PC-3 (cell line): ENCODE data around the gene MAML3. TPM values are rescaled to one million over a fixed set of nuclear protein-coding genes. Genes with fewer than 3 reads are reported as not detected.

Experiments
- ATAC-seq: fragments of 200-7000 bp; cut with Tn5 transposase; 2 replicates; pipeline ENCODE4 v1.9.1; 2020; ENCODE audit warnings: mild to moderate bottlenecking, moderate library complexity
- BruUV-seq: library from RNA; stranded (reverse); fragments of 400-500 nt; replicated peaks from 2 replicates; lab custom pipeline; 2021; lab: Mats Ljungman, UMichigan
- CTCF ChIA-PET: fragments of 300-600 bp; sonication (Branson Sonifier 250); formaldehyde crosslinking; loops from one replicate; lab custom pipeline; 2022; ENCODE audit warnings: antibody characterized with exemption; lab: Charles Lee
- POLR2A ChIA-PET: fragments of 300-600 bp; sonication (Branson Sonifier 250); formaldehyde crosslinking; loops from one replicate; lab custom pipeline; 2022; ENCODE audit warnings: antibody characterized with exemption; ENCODE audit not compliant: unreplicated experiment; lab: Charles Lee
- DNase-seq: peaks from one replicate; pipeline ENCODE4 v3.0.0-alpha.2; 2015
- H2AFZ ChIP-seq: fragments of 300-600 bp; sonication (generic); 2 replicates; pipeline ENCODE4 v1.6.0; 2016; ENCODE audit warnings: antibody characterized with exemption, low read length
- H3F3A ChIP-seq: fragments of 300-600 bp; sonication (generic); one replicate; pipeline ENCODE4 v1.6.0; 2017; ENCODE audit warnings: antibody characterized with exemption, low read length, control low read depth, mild to moderate bottlenecking; ENCODE audit not compliant: unreplicated experiment
- H3K27ac ChIP-seq: fragments of 300-600 bp; sonication (generic); 2 replicates; pipeline ENCODE4 v1.5.1; 2016; ENCODE audit warnings: mild to moderate bottlenecking, low read length
- H3K27me3 ChIP-seq: fragments of 300-600 bp; sonication (generic); 2 replicates; pipeline ENCODE4 v1.6.1; 2016; ENCODE audit warnings: low read length, mixed read lengths
- H3K36me3 ChIP-seq: fragments of 300-600 bp; sonication (generic); 2 replicates; pipeline ENCODE4 v1.6.1; 2016; ENCODE audit warnings: low read depth, mixed run types, low read length, mixed read lengths
- H3K4me1 ChIP-seq: fragments of 300-600 bp; sonication (generic); 2 replicates; pipeline ENCODE4 v1.5.1; 2016; ENCODE audit warnings: low read length; ENCODE audit not compliant: insufficient read depth
- H3K4me2 ChIP-seq: fragments of 300-600 bp; sonication (generic); 2 replicates; pipeline ENCODE4 v1.6.0; 2016; ENCODE audit warnings: low read length
- H3K4me3 ChIP-seq: fragments of 300-600 bp; sonication (generic); 2 replicates; pipeline ENCODE4 v1.5.1; 2016; ENCODE audit warnings: mild to moderate bottlenecking, low read length, mixed read lengths
- H3K79me2 ChIP-seq: fragments of 300-600 bp; sonication (generic); 2 replicates; pipeline ENCODE4 v1.6.1; 2017; ENCODE audit warnings: low read length, mixed read lengths
- H3K9ac ChIP-seq: fragments of 300-600 bp; sonication (generic); 2 replicates; pipeline ENCODE4 v1.6.0; 2016; ENCODE audit warnings: mild to moderate bottlenecking, low read length
- H3K9me2 ChIP-seq: fragments of 300-600 bp; sonication (generic); replicated peaks from 2 replicates; pipeline ENCODE4 v1.6.1; 2016; ENCODE audit warnings: mixed run types, low read length, mixed read lengths
- H3K9me3 ChIP-seq: fragments of 300-600 bp; sonication (generic); 2 replicates; pipeline ENCODE4 v1.6.1; 2016; ENCODE audit warnings: low read length, mixed read lengths
- H4K20me1 ChIP-seq: fragments of 300-600 bp; sonication (generic); 2 replicates; pipeline ENCODE4 v1.6.1; 2016; ENCODE audit warnings: low read length, mixed read lengths
- EZH2 ChIP-seq: fragments of 300-600 bp; sonication (generic); IDR thresholded peaks from one replicate; pipeline ENCODE4 v1.6.1; 2017; ENCODE audit warnings: antibody characterized with exemption, mild to moderate bottlenecking, low read length; ENCODE audit not compliant: unreplicated experiment
- EZH2phosphoT487 ChIP-seq: fragments of 300-600 bp; sonication (generic); IDR thresholded peaks from 2 replicates; pipeline ENCODE4 v1.6.1; 2018; ENCODE audit warnings: mild to moderate bottlenecking, antibody characterized with exemption, low read length, borderline replicate concordance
- intact Hi-C: fragments of 100-400 bp; cut with micrococcal nuclease; formaldehyde crosslinking; loops from 2 replicates; pipeline ENCODE4 v1.9.0; 2023
- total RNA-seq: library from RNA; depleted of rRNA; stranded (reverse); fragments of >200 nt; gene quantifications from 2 replicates; pipeline ENCODE4 v1.2.3, GENCODE V29; 2014; rRNA removed
- TF ChIP-seq, protein P1 (sequence below): fragments of 300-600 bp; sonication (generic); conservative IDR thresholded peaks from 2 replicates; pipeline ENCODE4 v1.5.1; 2017; ENCODE audit warnings: antibody characterized with exemption, low read depth, mild to moderate bottlenecking, low read length

The MAML3 gene
- total RNA-seq, 1 experiment from 2014 or later, result 4.3 TPM

DNA sequence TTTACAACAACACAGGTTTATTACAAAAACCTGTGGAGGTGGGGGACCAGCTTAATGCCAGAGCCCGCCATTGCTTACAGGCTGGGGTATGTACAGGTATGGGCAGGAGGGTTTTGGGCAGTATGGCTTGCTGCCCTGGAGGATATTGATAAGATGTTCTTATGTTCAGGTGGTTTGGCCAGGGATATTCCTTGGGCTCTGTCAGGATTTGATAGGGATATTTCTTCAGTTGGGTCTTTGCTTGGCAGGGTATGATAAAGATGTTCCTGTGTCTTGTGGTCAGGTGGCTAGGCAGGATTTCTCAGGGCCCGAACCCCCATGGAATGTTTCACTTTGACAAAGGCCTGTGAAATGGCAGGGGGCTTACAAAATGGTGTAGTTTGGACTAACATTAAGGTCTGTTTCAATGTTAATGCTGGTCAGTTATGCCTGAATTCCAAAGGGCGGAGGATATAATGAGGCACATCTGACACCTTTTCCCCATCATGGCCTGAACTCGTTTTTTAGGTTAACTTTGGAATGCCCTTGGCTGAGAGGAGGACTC, 485.3 kb downstream of the MAML3 start:
- H4K20me1 ChIP-seq, result no peaks in the 10 kb centered on the region
- BruUV-seq, result no TSS peak
- no peaks in the 10 kb centered on the region for H3F3A ChIP-seq
- ATAC-seq (no peak), DNase-seq (no peak)
- peaks cover 40% of the 10 kb centered on the region for H3K79me2 ChIP-seq
- no peaks in the 10 kb centered on the region for H3K27me3 ChIP-seq
- ChIA-PET CTCF (no interaction called here), POLR2A (no interaction called here)
- H3K4me3 ChIP-seq, result no peak overlapping the region
- no peak overlapping the region for H3K9ac ChIP-seq
- H3K4me1 ChIP-seq, result peaks cover 16% of the 10 kb centered on the region
- no peaks in the 10 kb centered on the region for H3K9me2 ChIP-seq
- no peak overlapping the region for H2AFZ ChIP-seq
- intact Hi-C loops, result no loop called here
- TF ChIP-seq EZH2phosphoT487 (no peak), EZH2 (no peak)
- no peak overlapping the region for H3K27ac ChIP-seq
- no peaks in the 10 kb centered on the region for H3K36me3 ChIP-seq
- H3K4me2 ChIP-seq, result no peak overlapping the region
- H3K9me3 ChIP-seq, result no peaks in the 10 kb centered on the region

DNA sequence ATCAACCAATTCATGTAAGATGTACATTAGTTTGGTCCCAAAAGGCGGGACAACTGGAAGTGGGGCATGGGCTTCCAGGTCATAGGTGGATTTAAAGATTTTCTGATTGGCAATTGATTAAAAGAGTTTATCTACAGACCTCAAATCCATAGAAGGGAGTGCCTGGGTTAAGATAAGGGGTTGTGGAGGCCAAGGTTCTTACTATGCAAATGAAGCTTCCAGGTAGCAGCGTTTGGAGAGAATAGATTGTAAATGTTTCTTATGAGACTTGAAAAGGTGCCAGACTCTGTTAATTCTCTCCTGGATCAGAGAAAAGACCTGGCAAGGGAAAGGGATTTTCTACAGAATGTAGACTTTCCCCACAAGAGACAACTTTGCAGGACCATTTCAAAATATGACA, 485.9 kb downstream of the MAML3 start:
- no peaks in the 10 kb centered on the region for H4K20me1 ChIP-seq
- H3K79me2 ChIP-seq, result peaks cover 40% of the 10 kb centered on the region
- no TSS peak for BruUV-seq
- no peaks in the 10 kb centered on the region for H3K36me3 ChIP-seq
- H3K9me2 ChIP-seq, result no peaks in the 10 kb centered on the region
- H3K27me3 ChIP-seq, result no peaks in the 10 kb centered on the region
- H3F3A ChIP-seq, result no peaks in the 10 kb centered on the region
- no peak overlapping the region for H2AFZ ChIP-seq
- TF ChIP-seq, protein P1, sequence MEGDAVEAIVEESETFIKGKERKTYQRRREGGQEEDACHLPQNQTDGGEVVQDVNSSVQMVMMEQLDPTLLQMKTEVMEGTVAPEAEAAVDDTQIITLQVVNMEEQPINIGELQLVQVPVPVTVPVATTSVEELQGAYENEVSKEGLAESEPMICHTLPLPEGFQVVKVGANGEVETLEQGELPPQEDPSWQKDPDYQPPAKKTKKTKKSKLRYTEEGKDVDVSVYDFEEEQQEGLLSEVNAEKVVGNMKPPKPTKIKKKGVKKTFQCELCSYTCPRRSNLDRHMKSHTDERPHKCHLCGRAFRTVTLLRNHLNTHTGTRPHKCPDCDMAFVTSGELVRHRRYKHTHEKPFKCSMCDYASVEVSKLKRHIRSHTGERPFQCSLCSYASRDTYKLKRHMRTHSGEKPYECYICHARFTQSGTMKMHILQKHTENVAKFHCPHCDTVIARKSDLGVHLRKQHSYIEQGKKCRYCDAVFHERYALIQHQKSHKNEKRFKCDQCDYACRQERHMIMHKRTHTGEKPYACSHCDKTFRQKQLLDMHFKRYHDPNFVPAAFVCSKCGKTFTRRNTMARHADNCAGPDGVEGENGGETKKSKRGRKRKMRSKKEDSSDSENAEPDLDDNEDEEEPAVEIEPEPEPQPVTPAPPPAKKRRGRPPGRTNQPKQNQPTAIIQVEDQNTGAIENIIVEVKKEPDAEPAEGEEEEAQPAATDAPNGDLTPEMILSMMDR, result no peak
- no peak for TF ChIP-seq EZH2
- TF ChIP-seq EZH2phosphoT487, result no peak
- H3K27ac ChIP-seq, result no peak overlapping the region
- H3K9ac ChIP-seq, result no peak overlapping the region
- H3K4me1 ChIP-seq, result peaks cover 16% of the 10 kb centered on the region
- no peak for DNase-seq
- H3K9me3 ChIP-seq, result no peaks in the 10 kb centered on the region
- ChIA-PET POLR2A (no interaction called here), CTCF (no interaction called here)
- no peak overlapping the region for H3K4me3 ChIP-seq
- no peak for ATAC-seq
- H3K4me2 ChIP-seq, result no peak overlapping the region
- intact Hi-C loops, result no loop called here

Other genes with a start within 250 kb of the MAML3 start
- gene SCOC, start 219.5 kb upstream of the MAML3 start, total RNA-seq, result 22.5 and 28.2 TPM in 2 replicates